Activated effector memory CD4-positive, alpha-beta T cell treated with anti-CD3 and anti-CD28 coated beads, Interleukin-2, amount 50 U/mL, for 16 hours (primary cell): ENCODE measurements around the gene UGDH.
"Not testable (repeated sequence)": the region's sequence is repeated elsewhere in the genome, so short reads cannot be mapped to it uniquely, and the experiment has no call there.

Experiments
- DNase-seq: peaks from one replicate; pipeline ENCODE4 v3.0.0-alpha.2; 2020

The UGDH gene

GRCh38 chr4:39527296-39528060 lies at the start of gene UGDH:
TSS of gene UGDH (minus strand) at chr4:39527439. CDS start at chr4:39521512, 5,927 bp downstream.
- DNase-seq, result peak; percentile 97

GRCh38 chr4:39574946-39575345 lies 47.7 kb upstream of the UGDH start:
- DNase-seq, result no peak

- no peak for DNase-seq
Observed at GRCh38 chr4:39571504-39571903, 44.3 kb upstream of the UGDH start.

GRCh38 chr4:39571054-39571453 lies 43.8 kb upstream of the UGDH start:
- no peak for DNase-seq

GRCh38 chr4:39569209-39569608 lies 42.0 kb upstream of the UGDH start:
- DNase-seq, result no peak

- DNase-seq, result no peak
Observed at GRCh38 chr4:39568805-39569204, 41.6 kb upstream of the UGDH start.

GRCh38 chr4:39565878-39566600 lies 38.8 kb upstream of the UGDH start:
- no peak for DNase-seq

GRCh38 chr4:39563346-39563847 lies 36.2 kb upstream of the UGDH start:
- no peak for DNase-seq

- no peak for DNase-seq
Observed at GRCh38 chr4:39562792-39563191, 35.6 kb upstream of the UGDH start.

- DNase-seq, result no peak
Observed at GRCh38 chr4:39559626-39560025, 32.4 kb upstream of the UGDH start.

GRCh38 chr4:39555472-39555871 lies 28.2 kb upstream of the UGDH start:
- no peak for DNase-seq

- no peak for DNase-seq
Observed at GRCh38 chr4:39548425-39549067, 21.3 kb upstream of the UGDH start.

GRCh38 chr4:39544580-39545315 lies 17.5 kb upstream of the UGDH start:
- DNase-seq, result no peak

- not testable (repeated sequence) for DNase-seq
Observed at GRCh38 chr4:39544080-39544479, 16.8 kb upstream of the UGDH start.

GRCh38 chr4:39543034-39543433 lies 15.8 kb upstream of the UGDH start:
- no peak for DNase-seq

- DNase-seq, result no peak
Observed at GRCh38 chr4:39542611-39543012, 15.4 kb upstream of the UGDH start.

- no peak for DNase-seq
Observed at GRCh38 chr4:39541987-39542610, 14.9 kb upstream of the UGDH start.

GRCh38 chr4:39539089-39539611 lies 11.9 kb upstream of the UGDH start:
- DNase-seq, result no peak

GRCh38 chr4:39533541-39533940 lies 6.3 kb upstream of the UGDH start:
- no peak for DNase-seq

GRCh38 chr4:39532237-39532636 lies 5.0 kb upstream of the UGDH start:
- DNase-seq, result not testable (repeated sequence)

GRCh38 chr4:39530682-39531081 lies 3.4 kb upstream of the UGDH start:
- DNase-seq, result no peak

- DNase-seq, result no peak
Observed at GRCh38 chr4:39529534-39529933, 2.3 kb upstream of the UGDH start.
